ENCODE data around the gene PTEN.

PTEN gene

GRCh38 chr10:87956055-87956454, 92.6 kb downstream of the PTEN start:
- Histone ChIP-seq H3K27ac (ENCODE audit: low read depth, low read length) (no peak overlapping the region), H3K9ac (ENCODE audit: low read length) (no peak overlapping the region), H3F3A (ENCODE audit: insufficient read depth) (peaks cover 62% of the 10 kb centered on the region), H3K9me3 (ENCODE audit: insufficient read depth, low read length) (no peaks in the 10 kb centered on the region), H3K79me2 (ENCODE audit: insufficient read depth, low read length) (peaks cover 10% of the 10 kb centered on the region; the same call in 1 of the 2 replicates), H3K27me3 (ENCODE audit: low read length) (no peaks in the 10 kb centered on the region), H3K9me2 (replicated peaks; ENCODE audit: insufficient read depth, low read length) (no peaks in the 10 kb centered on the region), H2AFZ (ENCODE audit: low read depth, low read length, severe bottlenecking) (no peak overlapping the region), H3K4me3 (ENCODE audit: insufficient read depth, low read length, poor library complexity, severe bottlenecking) (no peak overlapping the region), H3K36me3 (ENCODE audit: low read length) (peaks cover 73% of the 10 kb centered on the region), H4K20me1 (ENCODE audit: low read depth, low read length) (no peaks in the 10 kb centered on the region; the same call in 1 of the 2 replicates), H3K4me2 (ENCODE audit: low read depth, low read length, poor library complexity, severe bottlenecking) (no peak overlapping the region)
- no peak for TF ChIP-seq EZH2phosphoT487 (conservative IDR thresholded peaks at IDR 0.05; ENCODE audit: low read length)
- no peak for TF ChIP-seq CTCF (IDR thresholded peaks at IDR 0.05; ENCODE audit: insufficient read depth, low read length, poor library complexity, severe bottlenecking)

DNA sequence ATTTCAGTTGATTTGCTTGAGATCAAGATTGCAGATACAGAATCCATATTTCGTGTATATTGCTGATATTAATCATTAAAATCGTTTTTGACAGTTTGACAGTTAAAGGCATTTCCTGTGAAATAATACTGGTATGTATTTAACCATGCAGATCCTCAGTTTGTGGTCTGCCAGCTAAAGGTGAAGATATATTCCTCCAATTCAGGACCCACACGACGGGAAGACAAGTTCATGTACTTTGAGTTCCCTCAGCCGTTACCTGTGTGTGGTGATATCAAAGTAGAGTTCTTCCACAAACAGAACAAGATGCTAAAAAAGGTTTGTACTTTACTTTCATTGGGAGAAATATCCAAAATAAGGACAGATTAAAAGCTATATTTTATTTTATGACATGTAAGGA, 94.3 kb downstream of the PTEN start:
- Histone ChIP-seq H3K4me3 (ENCODE audit: insufficient read depth, low read length, poor library complexity, severe bottlenecking) (no peak overlapping the region), H3K4me2 (ENCODE audit: low read depth, low read length, poor library complexity, severe bottlenecking) (no peak overlapping the region), H3K27ac (ENCODE audit: low read depth, low read length) (no peak overlapping the region), H3F3A (ENCODE audit: insufficient read depth) (peaks cover 54% of the 10 kb centered on the region), H3K9me3 (ENCODE audit: insufficient read depth, low read length) (no peaks in the 10 kb centered on the region), H2AFZ (ENCODE audit: low read depth, low read length, severe bottlenecking) (no peak overlapping the region), H3K9ac (ENCODE audit: low read length) (no peak overlapping the region), H3K79me2 (ENCODE audit: insufficient read depth, low read length) (peaks cover 7% of the 10 kb centered on the region; the same call in 1 of the 2 replicates), H4K20me1 (ENCODE audit: low read depth, low read length) (no peaks in the 10 kb centered on the region; the same call in 1 of the 2 replicates), H3K36me3 (ENCODE audit: low read length) (peaks cover 71% of the 10 kb centered on the region), H3K9me2 (replicated peaks; ENCODE audit: insufficient read depth, low read length) (no peaks in the 10 kb centered on the region), H3K27me3 (ENCODE audit: low read length) (no peaks in the 10 kb centered on the region)
- no peak for TF ChIP-seq CTCF (IDR thresholded peaks at IDR 0.05; ENCODE audit: insufficient read depth, low read length, poor library complexity, severe bottlenecking)

DNA sequence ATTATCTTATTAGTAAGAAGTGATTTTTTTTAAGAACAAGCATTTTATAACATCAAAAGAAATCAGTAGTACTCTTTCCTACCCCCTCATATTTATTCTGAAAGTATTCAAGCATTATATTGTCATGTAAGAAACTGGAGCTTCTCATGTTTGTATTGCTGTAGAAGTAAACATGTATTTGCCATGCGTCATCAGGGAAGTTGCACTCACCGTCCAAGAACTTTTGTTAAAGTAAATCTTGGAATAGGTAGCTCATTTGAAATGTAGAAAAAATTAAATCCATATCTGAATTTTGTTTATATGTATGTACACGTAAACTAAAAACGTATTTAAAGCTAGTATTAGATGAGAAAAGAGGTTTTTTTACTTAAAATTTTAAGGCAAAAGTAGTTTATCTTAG, 96.8 kb downstream of the PTEN start:
- H3K9me2 ChIP-seq (replicated peaks; ENCODE audit: insufficient read depth, low read length): no peaks in the 10 kb centered on the region
- no peaks in the 10 kb centered on the region for H3K27me3 ChIP-seq (ENCODE audit: low read length)
- peaks cover 81% of the 10 kb centered on the region for H3K36me3 ChIP-seq (ENCODE audit: low read length)
- peaks cover 62% of the 10 kb centered on the region for H3F3A ChIP-seq (ENCODE audit: insufficient read depth)
- no peaks in the 10 kb centered on the region for H3K9me3 ChIP-seq (ENCODE audit: insufficient read depth, low read length)
- H3K9ac ChIP-seq (ENCODE audit: low read length): no peak overlapping the region
- H3K4me2 ChIP-seq (ENCODE audit: low read depth, low read length, poor library complexity, severe bottlenecking): no peak overlapping the region
- H3K79me2 ChIP-seq (ENCODE audit: insufficient read depth, low read length): peaks cover 7% of the 10 kb centered on the region; the same call in 1 of the 2 replicates
- H3K4me3 ChIP-seq (ENCODE audit: insufficient read depth, low read length, poor library complexity, severe bottlenecking): no peak overlapping the region
- no peaks in the 10 kb centered on the region; the same call in 1 of the 2 replicates for H4K20me1 ChIP-seq (ENCODE audit: low read depth, low read length)
- no peak overlapping the region for H2AFZ ChIP-seq (ENCODE audit: low read depth, low read length, severe bottlenecking)
- H3K27ac ChIP-seq (ENCODE audit: low read depth, low read length): no peak overlapping the region
- no peak for TF ChIP-seq EZH2phosphoT487 (conservative IDR thresholded peaks at IDR 0.05; ENCODE audit: low read length)
- no peak for TF ChIP-seq CTCF (IDR thresholded peaks at IDR 0.05; ENCODE audit: insufficient read depth, low read length, poor library complexity, severe bottlenecking)

Measured in SU-DHL-6 (cell line).